ENCODE measurements around the gene C10orf95. TPM values are rescaled to one million over a fixed set of nuclear protein-coding genes. Genes with fewer than 3 reads are reported as not detected.

The C10orf95 gene
- total and polyA plus RNA-seq, 2 of the 13 experiments (the other 11 are each of a cell fraction or from before 2014, with no cell fraction given) = 0.05 to 0.07 TPM

DNA sequence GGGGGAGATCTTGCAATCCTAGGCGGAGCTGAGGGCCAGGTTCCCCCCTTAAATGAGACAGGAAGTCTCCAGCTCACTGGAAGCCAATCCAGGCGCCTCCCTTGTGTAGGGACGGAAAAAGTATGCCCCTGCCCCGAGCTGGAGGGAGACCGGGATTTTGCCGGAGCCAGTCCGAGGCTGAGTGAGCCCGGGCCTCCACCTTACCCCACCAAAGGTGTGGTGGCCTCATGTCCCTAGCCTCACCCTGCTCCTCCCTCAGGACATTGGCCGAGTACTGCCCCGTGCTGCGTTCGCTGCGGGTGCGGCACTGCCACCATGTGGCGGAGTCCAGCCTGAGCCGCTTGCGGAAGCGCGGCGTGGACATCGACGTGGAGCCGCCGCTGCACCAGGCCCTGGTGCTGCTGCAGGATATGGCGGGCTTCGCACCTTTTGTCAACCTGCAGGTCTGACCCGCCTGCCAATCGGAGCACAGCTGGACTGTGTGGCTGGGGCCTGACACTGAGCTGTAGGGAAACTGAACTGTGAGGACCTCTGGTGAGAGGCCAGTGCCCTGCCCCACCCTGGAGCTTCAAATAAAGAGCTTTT lies 28.7 kb downstream of the C10orf95 start (continued):
- TF ChIP-seq, protein P1, sequence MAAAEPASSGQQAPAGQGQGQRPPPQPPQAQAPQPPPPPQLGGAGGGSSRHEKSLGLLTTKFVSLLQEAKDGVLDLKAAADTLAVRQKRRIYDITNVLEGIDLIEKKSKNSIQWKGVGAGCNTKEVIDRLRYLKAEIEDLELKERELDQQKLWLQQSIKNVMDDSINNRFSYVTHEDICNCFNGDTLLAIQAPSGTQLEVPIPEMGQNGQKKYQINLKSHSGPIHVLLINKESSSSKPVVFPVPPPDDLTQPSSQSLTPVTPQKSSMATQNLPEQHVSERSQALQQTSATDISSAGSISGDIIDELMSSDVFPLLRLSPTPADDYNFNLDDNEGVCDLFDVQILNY (CRISPR knock-in tag; conservative IDR thresholded peaks at IDR 0.05) = no peak
- TF ChIP-seq ZBTB1 (CRISPR knock-in tag; IDR thresholded peaks at IDR 0.05; ENCODE audit: borderline replicate concordance) = no peak
- TF ChIP-seq ZNF713 (CRISPR knock-in tag; IDR thresholded peaks at IDR 0.05) = no peak
- no peak; the same call in 1 of the 2 replicates for TF ChIP-seq HES4 (CRISPR knock-in tag; IDR thresholded peaks at IDR 0.05; ENCODE audit: borderline replicate concordance)
- TF ChIP-seq NR2C2 (CRISPR knock-in tag; IDR thresholded peaks at IDR 0.05; ENCODE audit: borderline replicate concordance) = peak; percentile 68
- no peak for TF ChIP-seq SNAPC2 (CRISPR knock-in tag; IDR thresholded peaks at IDR 0.05)
- peak; percentile 61 for TF ChIP-seq NFYC (CRISPR knock-in tag; IDR thresholded peaks at IDR 0.05)
- TF ChIP-seq, protein P2, sequence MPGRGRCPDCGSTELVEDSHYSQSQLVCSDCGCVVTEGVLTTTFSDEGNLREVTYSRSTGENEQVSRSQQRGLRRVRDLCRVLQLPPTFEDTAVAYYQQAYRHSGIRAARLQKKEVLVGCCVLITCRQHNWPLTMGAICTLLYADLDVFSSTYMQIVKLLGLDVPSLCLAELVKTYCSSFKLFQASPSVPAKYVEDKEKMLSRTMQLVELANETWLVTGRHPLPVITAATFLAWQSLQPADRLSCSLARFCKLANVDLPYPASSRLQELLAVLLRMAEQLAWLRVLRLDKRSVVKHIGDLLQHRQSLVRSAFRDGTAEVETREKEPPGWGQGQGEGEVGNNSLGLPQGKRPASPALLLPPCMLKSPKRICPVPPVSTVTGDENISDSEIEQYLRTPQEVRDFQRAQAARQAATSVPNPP (CRISPR knock-in tag; IDR thresholded peaks at IDR 0.05) = peak; percentile 65; the same call in 1 of the 2 replicates
- TF ChIP-seq, protein P3, sequence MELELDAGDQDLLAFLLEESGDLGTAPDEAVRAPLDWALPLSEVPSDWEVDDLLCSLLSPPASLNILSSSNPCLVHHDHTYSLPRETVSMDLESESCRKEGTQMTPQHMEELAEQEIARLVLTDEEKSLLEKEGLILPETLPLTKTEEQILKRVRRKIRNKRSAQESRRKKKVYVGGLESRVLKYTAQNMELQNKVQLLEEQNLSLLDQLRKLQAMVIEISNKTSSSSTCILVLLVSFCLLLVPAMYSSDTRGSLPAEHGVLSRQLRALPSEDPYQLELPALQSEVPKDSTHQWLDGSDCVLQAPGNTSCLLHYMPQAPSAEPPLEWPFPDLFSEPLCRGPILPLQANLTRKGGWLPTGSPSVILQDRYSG (CRISPR knock-in tag; IDR thresholded peaks at IDR 0.05) = no peak
- TF ChIP-seq MATR3 (CRISPR knock-in tag; IDR thresholded peaks at IDR 0.05) = no peak
- TF ChIP-seq RFX3 (CRISPR knock-in tag; IDR thresholded peaks at IDR 0.05) = no peak
- no peak for TF ChIP-seq TEAD2 (CRISPR knock-in tag; IDR thresholded peaks at IDR 0.05)
- 0 out of 2 replicates have a peak, but pooled peaks have one; percentile 34 for TF ChIP-seq ZNF234 (CRISPR knock-in tag; conservative IDR thresholded peaks at IDR 0.05)
- TF ChIP-seq ZBTB3 (CRISPR knock-in tag; IDR thresholded peaks at IDR 0.05; ENCODE audit: borderline replicate concordance, low read depth) = no peak
- TF ChIP-seq, protein P4, sequence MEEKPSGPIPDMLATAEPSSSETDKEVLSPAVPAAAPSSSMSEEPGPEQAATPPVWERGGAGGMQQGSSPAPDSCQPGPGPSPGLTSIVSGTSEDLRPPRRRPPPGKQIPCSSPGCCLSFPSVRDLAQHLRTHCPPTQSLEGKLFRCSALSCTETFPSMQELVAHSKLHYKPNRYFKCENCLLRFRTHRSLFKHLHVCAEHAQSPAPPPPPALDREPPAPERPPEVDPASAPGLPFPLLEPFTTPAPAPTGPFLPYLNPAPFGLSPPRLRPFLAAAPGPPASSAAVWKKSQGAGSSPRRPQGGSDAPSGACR (CRISPR knock-in tag; IDR thresholded peaks at IDR 0.05) = no peak
- TF ChIP-seq ZBTB42 (CRISPR knock-in tag; IDR thresholded peaks at IDR 0.05) = 0 out of 2 replicates have a peak, but pooled peaks have one; percentile 41
- peak; percentile 66; the same call in 1 of the 2 replicates for TF ChIP-seq RARA (CRISPR knock-in tag; IDR thresholded peaks at IDR 0.05)
- peak; percentile 24; the same call in 1 of the 2 replicates for TF ChIP-seq ZSCAN9 (CRISPR knock-in tag; IDR thresholded peaks at IDR 0.05; ENCODE audit: borderline replicate concordance)
- TF ChIP-seq, protein P5, sequence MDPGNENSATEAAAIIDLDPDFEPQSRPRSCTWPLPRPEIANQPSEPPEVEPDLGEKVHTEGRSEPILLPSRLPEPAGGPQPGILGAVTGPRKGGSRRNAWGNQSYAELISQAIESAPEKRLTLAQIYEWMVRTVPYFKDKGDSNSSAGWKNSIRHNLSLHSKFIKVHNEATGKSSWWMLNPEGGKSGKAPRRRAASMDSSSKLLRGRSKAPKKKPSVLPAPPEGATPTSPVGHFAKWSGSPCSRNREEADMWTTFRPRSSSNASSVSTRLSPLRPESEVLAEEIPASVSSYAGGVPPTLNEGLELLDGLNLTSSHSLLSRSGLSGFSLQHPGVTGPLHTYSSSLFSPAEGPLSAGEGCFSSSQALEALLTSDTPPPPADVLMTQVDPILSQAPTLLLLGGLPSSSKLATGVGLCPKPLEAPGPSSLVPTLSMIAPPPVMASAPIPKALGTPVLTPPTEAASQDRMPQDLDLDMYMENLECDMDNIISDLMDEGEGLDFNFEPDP (CRISPR knock-in tag; conservative IDR thresholded peaks at IDR 0.05) = no peak
- TF ChIP-seq RELA (CRISPR knock-in tag; IDR thresholded peaks at IDR 0.05) = peak; percentile 80; the same call in 1 of the 2 replicates
- TF ChIP-seq ONECUT2 (CRISPR knock-in tag; IDR thresholded peaks at IDR 0.05) = no peak
- no peak for TF ChIP-seq SUZ12 (IDR thresholded peaks at IDR 0.05; ENCODE audit: low read depth, low read length)
- TF ChIP-seq ZNF510 (CRISPR knock-in tag; IDR thresholded peaks at IDR 0.05; ENCODE audit: low read depth) = peak; percentile 94
- TF ChIP-seq, protein P6, sequence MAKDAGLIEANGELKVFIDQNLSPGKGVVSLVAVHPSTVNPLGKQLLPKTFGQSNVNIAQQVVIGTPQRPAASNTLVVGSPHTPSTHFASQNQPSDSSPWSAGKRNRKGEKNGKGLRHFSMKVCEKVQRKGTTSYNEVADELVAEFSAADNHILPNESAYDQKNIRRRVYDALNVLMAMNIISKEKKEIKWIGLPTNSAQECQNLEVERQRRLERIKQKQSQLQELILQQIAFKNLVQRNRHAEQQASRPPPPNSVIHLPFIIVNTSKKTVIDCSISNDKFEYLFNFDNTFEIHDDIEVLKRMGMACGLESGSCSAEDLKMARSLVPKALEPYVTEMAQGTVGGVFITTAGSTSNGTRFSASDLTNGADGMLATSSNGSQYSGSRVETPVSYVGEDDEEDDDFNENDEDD (CRISPR knock-in tag; IDR thresholded peaks at IDR 0.05; ENCODE audit: borderline replicate concordance) = peak; percentile 97
- no peak for TF ChIP-seq SMAD3 (CRISPR knock-in tag; IDR thresholded peaks at IDR 0.05)
- no peak for TF ChIP-seq ZNF549 (CRISPR knock-in tag; IDR thresholded peaks at IDR 0.05)
